Naive B cell (primary cell): ENCODE results near the gene FYN. TPM values are rescaled to one million over a fixed set of nuclear protein-coding genes. Genes with fewer than 3 reads are reported as not detected.
"Not testable (repeated sequence)": the region's sequence is repeated elsewhere in the genome, so short reads cannot be mapped to it uniquely, and the experiment has no call there.

Experiments used
- ATAC-seq, 2 donors: fragments of 150-1000 bp; cut with Tn5 transposase; 2 replicates each; pipeline ENCODE4 v1.10.0; 2021; ENCODE audit warnings: low read depth in 2 of 2, mild to moderate bottlenecking in 2 of 2, moderate library complexity in 2 of 2
- DNase-seq: peaks from one replicate; pipeline ENCODE4 v3.0.0; 2022
- H3K27ac Mint-ChIP-seq, 6 donors: one replicate each; pipeline ENCODE4 v1.8.0; 2020 to 2022; ENCODE audit warnings: mild to moderate bottlenecking in 6 of 6, mixed read lengths in 6 of 6, moderate library complexity in 5 of 6, inconsistent platforms in 2 of 6
- H3K27me3 Mint-ChIP-seq, 3 donors: one replicate each; pipeline ENCODE4 v1.8.0; 2021 to 2022; ENCODE audit warnings: mixed read lengths in 3 of 3, mild to moderate bottlenecking in 1 of 3
- H3K36me3 Mint-ChIP-seq, 2 donors: one replicate each; pipeline ENCODE4 v1.8.0; 2020 to 2022; ENCODE audit warnings: mixed read lengths in 2 of 2, inconsistent platforms in 1 of 2, mild to moderate bottlenecking in 1 of 2
- H3K4me1 Mint-ChIP-seq, 3 donors: one replicate each; pipeline ENCODE4 v1.8.0; 2020 to 2022; ENCODE audit warnings: mixed read lengths in 3 of 3, inconsistent platforms in 1 of 3, mild to moderate bottlenecking in 1 of 3, moderate library complexity in 1 of 3
- H3K4me3 Mint-ChIP-seq, 8 donors: one replicate each; pipeline ENCODE4 v1.8.0; 2020 to 2022; ENCODE audit warnings: mild to moderate bottlenecking in 8 of 8, mixed read lengths in 8 of 8, moderate library complexity in 8 of 8, inconsistent platforms in 2 of 8
- H3K9me3 Mint-ChIP-seq, 7 donors: one replicate each; pipeline ENCODE4 v1.8.0; 2020 to 2022; ENCODE audit warnings: mixed read lengths in 7 of 7, mild to moderate bottlenecking in 5 of 7, inconsistent platforms in 2 of 7, moderate library complexity in 1 of 7
- polyA plus RNA-seq, 6 donors: library from polyadenylated mRNA; unstranded; fragments of 300-500 nt; fragmentation: Illumina TruSeq; gene quantifications; one replicate each; pipeline ENCODE4 v1.2.3, GENCODE V29; 2021; ENCODE audit warnings: low read depth in 6 of 6

The FYN gene
- polyA plus RNA-seq, 6 donors from 2014 or later, result 53.1 to 94.5 (median 78.7) TPM

DNA sequence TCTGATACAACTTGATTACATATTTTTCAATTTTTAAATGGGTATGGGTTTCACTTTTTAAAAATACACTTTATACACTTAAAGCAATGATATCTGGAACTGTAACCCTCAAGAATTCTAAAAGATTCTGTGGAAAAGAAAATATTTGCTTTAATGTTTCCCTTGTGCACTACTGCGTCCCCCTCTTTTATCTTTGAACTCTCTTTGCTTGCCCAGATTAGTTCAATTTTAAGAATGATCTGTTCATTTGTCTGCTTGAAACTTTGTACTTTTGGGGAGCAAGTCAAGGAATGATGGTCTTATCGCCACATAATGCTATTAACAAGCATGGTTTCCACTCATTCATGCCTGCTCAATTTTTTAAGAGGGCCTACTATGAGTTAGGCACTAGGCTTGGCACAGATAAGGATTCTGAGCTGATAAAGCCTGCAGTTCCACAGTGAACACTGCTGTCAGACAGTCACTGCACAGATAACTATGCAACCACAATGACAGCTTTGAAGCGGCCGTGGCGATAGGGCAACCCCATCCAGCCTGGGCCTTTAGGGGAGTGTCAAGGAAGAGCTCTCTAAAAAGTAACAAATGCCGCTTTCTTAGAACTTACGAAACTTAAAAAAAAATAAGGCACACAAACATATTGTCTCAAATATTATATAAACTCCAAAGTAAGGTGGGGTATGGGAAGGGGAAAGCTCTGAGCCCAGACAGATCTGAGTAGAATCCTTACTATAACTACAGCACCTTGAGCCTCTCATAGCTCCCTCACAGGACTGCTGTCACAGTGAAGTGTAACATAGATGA is 29.7 kb downstream of the FYN start:
- Mint-ChIP-seq H3K4me3 (no peak overlapping the region), H3K9me3 (no peaks in the 10 kb centered on the region), H3K27ac (no peak overlapping the region), H3K4me1 (peaks cover 10 to 41% (median 14%) of the 10 kb centered on the region in 3 donors), H3K27me3 (no peaks in the 10 kb centered on the region), H3K36me3 (no peaks in the 10 kb centered on the region)
- peak; percentile 48 to 65 for ATAC-seq
- DNase-seq, result peak; percentile 27

DNA sequence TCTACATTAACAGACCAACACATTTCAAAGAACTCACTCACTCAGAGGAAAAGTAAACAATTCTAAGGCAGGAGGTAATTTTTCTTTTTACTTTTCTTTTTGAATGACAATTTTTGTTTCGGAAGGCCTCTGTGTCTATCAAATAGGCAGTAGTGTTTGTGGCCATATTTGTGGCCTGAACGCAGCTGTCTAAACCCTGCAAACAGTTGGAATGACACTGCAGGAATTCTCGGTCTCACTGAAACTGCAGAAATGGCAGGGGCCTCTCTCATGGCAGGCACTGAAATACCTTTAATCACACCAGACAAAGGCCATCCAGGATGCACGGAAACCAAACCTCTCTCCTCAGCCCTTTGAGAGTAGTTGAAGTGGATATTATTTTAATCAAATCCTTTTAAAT is 30.4 kb downstream of the FYN start:
- Mint-ChIP-seq H3K4me3 (no peak overlapping the region), H3K36me3 (peaks cover 3 to 4% of the 10 kb centered on the region in 2 donors), H3K4me1 (peaks cover 14 to 46% (median 20%) of the 10 kb centered on the region in 3 donors), H3K27me3 (no peaks in the 10 kb centered on the region), H3K9me3 (no peaks in the 10 kb centered on the region), H3K27ac (no peak overlapping the region)
- DNase-seq (no peak), ATAC-seq (no peak)

DNA sequence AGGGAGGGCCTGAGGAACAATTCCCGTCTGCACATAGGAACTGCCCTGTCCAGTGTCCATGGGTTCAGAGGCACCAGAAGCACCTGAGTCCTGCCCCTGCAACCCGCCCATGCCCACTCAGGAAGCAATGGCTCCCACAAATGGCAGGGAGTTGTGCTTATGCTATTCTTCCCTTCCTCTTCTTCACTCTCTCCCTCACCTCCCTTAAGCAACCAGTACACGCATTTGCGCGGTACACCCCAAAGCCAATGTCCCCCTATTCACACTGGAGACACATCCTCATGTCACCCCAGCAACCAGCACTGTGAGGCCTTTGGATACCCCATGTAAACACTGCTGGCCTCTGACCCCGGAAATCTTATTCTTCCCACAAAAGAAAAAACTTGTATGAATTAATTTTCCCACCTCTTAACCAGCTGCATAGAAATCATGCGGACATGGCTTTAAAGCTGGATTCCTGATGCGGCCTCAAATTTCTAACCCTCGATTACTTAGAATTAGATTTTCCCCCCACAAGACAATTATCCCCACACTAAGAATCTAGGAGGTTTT is 30.9 kb downstream of the FYN start:
- H3K36me3 Mint-ChIP-seq, result peaks cover 5 to 8% of the 10 kb centered on the region in 2 donors
- no peaks in the 10 kb centered on the region for H3K9me3 Mint-ChIP-seq
- ATAC-seq (no peak), DNase-seq (no peak)
- H3K27me3 Mint-ChIP-seq, result no peaks in the 10 kb centered on the region
- H3K4me3 Mint-ChIP-seq, result no peak overlapping the region
- H3K4me1 Mint-ChIP-seq, result peaks cover 19 to 46% (median 26%) of the 10 kb centered on the region in 3 donors
- no peak overlapping the region for H3K27ac Mint-ChIP-seq

DNA sequence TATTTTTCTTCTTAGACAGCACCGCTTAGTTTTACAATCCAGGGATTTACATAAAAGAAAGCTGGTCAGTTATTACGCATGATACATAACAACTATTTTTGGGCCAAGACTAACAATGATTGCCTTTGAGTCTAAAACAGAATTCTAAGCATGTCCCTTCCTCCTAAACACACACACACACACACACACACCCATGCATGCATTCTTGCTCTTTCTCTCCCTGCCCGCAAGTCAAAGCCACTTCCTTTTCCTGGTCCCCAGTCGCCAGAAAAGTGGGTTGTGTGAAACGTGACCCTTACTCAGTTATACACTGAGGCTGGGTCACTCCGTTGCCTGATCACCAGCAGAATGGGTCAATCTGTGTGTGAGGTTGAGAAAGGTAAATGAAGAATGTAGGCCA is 31.4 kb downstream of the FYN start:
- Mint-ChIP-seq H3K9me3 (no peaks in the 10 kb centered on the region), H3K36me3 (peaks cover 5 to 10% of the 10 kb centered on the region in 2 donors), H3K4me1 (peaks cover 21 to 47% (median 26%) of the 10 kb centered on the region in 3 donors), H3K4me3 (peak overlapping the region in 2 of 8 donors; percentile 1 to 39), H3K27ac (peak overlapping the region in 2 of 6 donors; percentile 63 to 72), H3K27me3 (no peaks in the 10 kb centered on the region)
- no peak for ATAC-seq
- DNase-seq, result peak; percentile 39

GRCh38 chr6:111840803-111841202 is 32.4 kb downstream of the FYN start:
- ATAC-seq (no peak), DNase-seq (no peak)
- Mint-ChIP-seq H3K4me1 (peaks cover 29 to 38% (median 30%) of the 10 kb centered on the region in 3 donors), H3K27ac (peak overlapping the region in 3 of 6 donors; percentile 34 to 72 (median 65)), H3K27me3 (no peaks in the 10 kb centered on the region), H3K36me3 (peaks cover 9 to 10% of the 10 kb centered on the region in 2 donors), H3K9me3 (no peaks in the 10 kb centered on the region), H3K4me3 (peak overlapping the region in 4 of 8 donors; percentile 17 to 47 (median 18))

- Mint-ChIP-seq H3K27ac (peak overlapping the region in 1 of 6 donors; percentile 10), H3K4me1 (peaks cover 34 to 40% (median 36%) of the 10 kb centered on the region in 3 donors), H3K36me3 (peaks cover 10 to 14% of the 10 kb centered on the region in 2 donors), H3K4me3 (no peak overlapping the region), H3K9me3 (no peaks in the 10 kb centered on the region), H3K27me3 (no peaks in the 10 kb centered on the region)
- ATAC-seq (no peak), DNase-seq (no peak)
Measured at GRCh38 chr6:111838749-111839484, 34.3 kb downstream of the FYN start.

DNA sequence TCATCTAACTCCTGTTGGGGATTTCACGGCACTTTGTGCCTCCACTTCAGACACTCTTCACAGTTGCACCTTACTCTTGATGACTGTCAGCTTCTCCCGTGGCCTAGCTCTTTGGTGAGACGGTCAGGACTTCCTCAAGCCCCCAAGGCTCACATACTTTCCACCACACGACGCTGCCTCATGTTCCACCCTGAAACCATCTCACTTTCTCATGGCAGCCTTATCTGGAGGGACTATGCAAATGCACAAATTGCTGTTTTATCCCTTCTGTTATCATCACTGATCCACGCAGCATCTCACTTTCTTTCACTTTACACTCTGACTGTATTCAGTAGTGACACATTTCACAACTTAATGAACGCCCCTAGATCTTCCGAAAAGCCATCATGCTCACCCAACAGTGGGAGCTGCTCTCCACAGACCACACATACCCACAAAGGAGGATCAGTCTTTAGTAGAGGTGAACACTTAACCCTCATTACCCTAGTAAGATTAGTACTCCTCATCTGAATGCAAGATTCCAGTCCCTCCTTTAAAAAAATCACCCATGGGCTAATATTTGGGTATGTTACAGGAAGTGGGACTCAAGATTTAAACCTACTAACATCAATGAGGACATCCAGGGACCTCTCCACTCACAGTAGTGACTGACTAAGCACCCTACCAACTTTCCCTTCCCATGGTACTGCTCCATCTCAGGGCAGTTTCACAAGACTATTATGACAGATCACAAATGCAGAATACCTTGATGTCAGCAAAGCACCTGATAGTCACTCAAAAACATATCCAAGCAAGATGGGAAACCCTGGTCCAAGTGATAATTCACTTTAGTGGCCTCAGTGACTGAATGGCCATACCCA is 35.4 kb downstream of the FYN start:
- no peak for DNase-seq
- Mint-ChIP-seq H3K9me3 (no peaks in the 10 kb centered on the region), H3K36me3 (peaks cover 10 to 14% of the 10 kb centered on the region in 2 donors), H3K27ac (peak overlapping the region in 4 of 6 donors; percentile 9 to 76 (median 40)), H3K27me3 (no peaks in the 10 kb centered on the region), H3K4me3 (peak overlapping the region in 2 of 8 donors; percentile 2 to 49), H3K4me1 (peaks cover 39 to 50% (median 45%) of the 10 kb centered on the region in 3 donors)
- ATAC-seq, result peak in 1 of 2 donors; percentile 23

GRCh38 chr6:111837007-111837406 is 36.2 kb downstream of the FYN start:
- DNase-seq (no peak), ATAC-seq (no peak)
- no peaks in the 10 kb centered on the region for H3K27me3 Mint-ChIP-seq
- H3K9me3 Mint-ChIP-seq, result no peaks in the 10 kb centered on the region
- H3K27ac Mint-ChIP-seq, result no peak overlapping the region
- peaks cover 39 to 53% (median 49%) of the 10 kb centered on the region in 3 donors for H3K4me1 Mint-ChIP-seq
- H3K36me3 Mint-ChIP-seq, result peaks cover 10 to 14% of the 10 kb centered on the region in 2 donors
- H3K4me3 Mint-ChIP-seq, result no peak overlapping the region

DNA sequence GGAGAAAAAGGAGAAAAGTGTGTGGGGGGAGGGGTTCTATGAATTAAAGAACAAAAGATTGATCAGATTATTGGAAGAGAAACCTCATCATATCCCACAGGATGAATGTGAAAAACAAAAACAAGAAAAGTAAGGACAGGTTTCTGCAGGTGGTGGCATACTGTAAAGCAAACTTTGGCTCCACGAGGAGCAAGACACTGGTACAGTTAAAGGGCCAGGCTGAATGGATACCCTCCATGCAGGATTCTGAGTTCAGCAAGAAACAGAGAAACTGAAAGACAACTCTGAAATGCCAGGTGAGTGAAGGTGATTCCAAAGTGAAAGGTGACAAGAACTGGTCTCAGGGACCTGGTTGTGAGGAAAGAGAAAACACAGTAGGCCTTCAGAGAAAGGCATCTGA is 37.4 kb downstream of the FYN start:
- DNase-seq, result no peak
- no peaks in the 10 kb centered on the region for H3K27me3 Mint-ChIP-seq
- peaks cover 10 to 14% of the 10 kb centered on the region in 2 donors for H3K36me3 Mint-ChIP-seq
- H3K4me3 Mint-ChIP-seq, result peak overlapping the region in 1 of 8 donors; percentile 25
- H3K9me3 Mint-ChIP-seq, result no peaks in the 10 kb centered on the region
- H3K27ac Mint-ChIP-seq, result no peak overlapping the region
- H3K4me1 Mint-ChIP-seq, result peaks cover 44 to 53% (median 49%) of the 10 kb centered on the region in 3 donors
- ATAC-seq, result no peak

GRCh38 chr6:111835398-111835797 is 37.9 kb downstream of the FYN start:
- not testable (repeated sequence) for DNase-seq, H3K27ac Mint-ChIP-seq, H3K4me3 Mint-ChIP-seq, ATAC-seq, H3K27me3 Mint-ChIP-seq, H3K9me3 Mint-ChIP-seq
- Mint-ChIP-seq H3K36me3 (peaks cover 10 to 14% of the 10 kb centered on the region in 2 donors), H3K4me1 (peaks cover 48 to 53% (median 49%) of the 10 kb centered on the region in 3 donors)

GRCh38 chr6:111834356-111834755 is 38.9 kb downstream of the FYN start:
- no peak for DNase-seq
- H3K9me3 Mint-ChIP-seq, result no peaks in the 10 kb centered on the region
- H3K27ac Mint-ChIP-seq, result peak overlapping the region in 1 of 6 donors; percentile 26
- H3K4me1 Mint-ChIP-seq, result peaks cover 45 to 50% (median 48%) of the 10 kb centered on the region in 3 donors
- no peaks in the 10 kb centered on the region for H3K27me3 Mint-ChIP-seq
- H3K4me3 Mint-ChIP-seq, result peak overlapping the region in 1 of 8 donors; percentile 15
- no peak for ATAC-seq
- peaks cover 10 to 14% of the 10 kb centered on the region in 2 donors for H3K36me3 Mint-ChIP-seq

DNA sequence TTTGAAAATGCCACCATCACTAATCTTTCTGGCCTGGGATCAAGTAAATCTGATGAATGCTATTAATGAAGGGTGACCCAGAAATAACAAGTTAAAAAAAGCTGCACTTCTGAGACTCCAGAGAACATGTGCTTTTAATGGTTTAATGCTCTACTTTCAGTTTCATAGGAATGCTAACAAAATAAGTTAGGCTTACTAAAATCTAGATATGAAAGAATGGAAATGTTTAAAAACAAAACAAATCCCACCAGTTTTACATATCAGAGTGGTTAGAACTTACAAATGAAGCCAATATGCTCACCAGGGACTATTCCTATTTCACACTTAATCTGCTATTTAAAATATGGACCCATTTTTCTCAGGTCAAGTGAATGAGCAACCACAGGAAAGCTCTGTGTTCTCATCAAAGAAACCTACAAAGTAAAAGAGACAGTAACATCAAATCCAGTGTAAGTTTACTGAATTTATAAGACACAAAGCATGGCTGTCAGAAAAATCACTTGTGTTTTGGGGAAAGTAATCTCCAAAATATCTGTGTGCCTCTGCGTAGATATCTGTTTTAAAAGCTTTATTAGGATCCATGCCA is 40.3 kb downstream of the FYN start:
- no peaks in the 10 kb centered on the region for H3K9me3 Mint-ChIP-seq
- peak overlapping the region in 1 of 8 donors; percentile 21 for H3K4me3 Mint-ChIP-seq
- H3K27ac Mint-ChIP-seq, result peak overlapping the region in 1 of 6 donors; percentile 5
- DNase-seq, result no peak
- no peaks in the 10 kb centered on the region for H3K27me3 Mint-ChIP-seq
- ATAC-seq, result no peak
- H3K4me1 Mint-ChIP-seq, result peaks cover 34 to 40% (median 39%) of the 10 kb centered on the region in 3 donors
- H3K36me3 Mint-ChIP-seq, result peaks cover 7 to 11% of the 10 kb centered on the region in 2 donors
